K562 (cell line): ENCODE data around the gene HTRA3.

Source experiments
- EZH2 ChIP-seq: IDR thresholded peaks from 2 replicates; pipeline ENCODE4 v1.6.1; 2012; ENCODE audit warnings: low read depth, mild to moderate bottlenecking, inconsistent platforms, low read length, borderline replicate concordance
- RERE ChIP-seq: sonication (generic); formaldehyde crosslinking; IDR thresholded peaks from 2 replicates; pipeline ENCODE4 v1.8.0; 2023; ENCODE audit warnings: missing genetic modification reagents, mild to moderate bottlenecking, borderline replicate concordance
- ZBTB43 ChIP-seq: sonication (generic); formaldehyde crosslinking; IDR thresholded peaks from 2 replicates; pipeline ENCODE4 v1.8.0; 2023; ENCODE audit warnings: mild to moderate bottlenecking, missing genetic modification reagents
- ZKSCAN1 ChIP-seq: fragments of 150-350 bp; IDR thresholded peaks from 2 replicates; pipeline ENCODE4 v1.6.1; 2016; ENCODE audit warnings: low read depth, low read length

DNA sequence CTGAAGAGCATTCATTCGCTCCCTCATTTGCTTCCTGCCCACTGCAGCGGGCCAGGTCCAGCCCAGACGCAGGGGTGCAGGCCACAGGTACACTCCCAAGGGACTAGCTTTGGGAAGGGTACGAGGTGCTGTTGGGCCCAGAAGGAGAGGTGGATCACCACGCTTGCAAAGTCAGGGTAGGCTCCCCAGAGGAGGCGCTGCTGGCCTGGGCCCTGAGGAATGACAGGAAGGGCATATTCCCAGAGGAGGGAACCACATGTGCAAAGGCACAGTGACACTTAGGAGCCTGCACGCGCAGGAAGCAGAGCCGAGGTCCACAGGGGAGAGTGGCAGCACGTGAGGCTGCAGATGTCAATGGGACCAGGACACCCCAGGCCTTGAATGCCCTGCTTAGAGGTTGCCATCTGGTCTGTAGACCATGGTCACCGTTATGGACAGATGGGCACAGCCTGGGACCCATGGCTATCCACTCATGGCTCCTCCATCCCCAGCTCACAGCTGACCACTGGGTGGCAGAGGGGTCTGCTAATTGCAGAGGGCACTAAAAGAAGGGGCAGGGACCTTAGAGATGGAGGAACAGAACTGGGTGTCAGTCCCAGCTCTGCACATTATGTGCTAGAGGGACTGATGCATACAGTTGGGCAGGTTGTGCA is 7.9 kb downstream of the HTRA3 start:
- TF ChIP-seq ZBTB43 (CRISPR knock-in tag) = no peak
- no peak for TF ChIP-seq ZKSCAN1
- TF ChIP-seq EZH2 = no peak
- TF ChIP-seq RERE (CRISPR knock-in tag) = no peak
